ENCODE measurements around the gene MAT1A. TPM values are rescaled to one million over a fixed set of nuclear protein-coding genes. Genes with fewer than 3 reads are reported as not detected.

Gene MAT1A
- total and polyA plus RNA-seq, 2 of the 13 experiments (the other 11 are each of a cell fraction or from before 2014, with no cell fraction given), result 57.1 to 76.9 TPM

DNA sequence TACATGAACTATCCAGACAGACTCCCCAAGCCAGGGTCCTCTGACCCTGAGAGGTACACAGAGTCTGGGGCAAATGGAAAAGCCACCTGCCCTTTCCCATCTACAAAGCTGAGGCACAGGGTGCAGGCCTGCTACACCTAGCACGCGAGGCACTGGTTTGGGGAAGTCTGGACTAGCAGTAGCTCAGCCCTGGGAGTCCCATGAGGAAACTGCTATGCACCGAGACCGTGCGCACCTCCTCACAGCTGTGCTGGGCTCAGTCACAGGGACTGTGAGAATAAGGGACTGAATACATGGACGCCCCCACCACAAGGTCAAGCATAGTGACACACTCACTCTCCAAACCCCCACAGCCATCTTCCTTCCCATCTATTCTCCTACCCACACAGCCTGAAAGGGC, 8.2 kb downstream of the MAT1A start (continued):
- TF ChIP-seq ZBTB44 (CRISPR knock-in tag; IDR thresholded peaks at IDR 0.05), result no peak
- TF ChIP-seq RBFOX2 (IDR thresholded peaks at IDR 0.05; ENCODE audit: low read depth, low read length), result peak; percentile 37; the same call in 1 of the 2 replicates
- TF ChIP-seq AFF4 (CRISPR knock-in tag; IDR thresholded peaks at IDR 0.05), result no peak
- TF ChIP-seq, protein P1, sequence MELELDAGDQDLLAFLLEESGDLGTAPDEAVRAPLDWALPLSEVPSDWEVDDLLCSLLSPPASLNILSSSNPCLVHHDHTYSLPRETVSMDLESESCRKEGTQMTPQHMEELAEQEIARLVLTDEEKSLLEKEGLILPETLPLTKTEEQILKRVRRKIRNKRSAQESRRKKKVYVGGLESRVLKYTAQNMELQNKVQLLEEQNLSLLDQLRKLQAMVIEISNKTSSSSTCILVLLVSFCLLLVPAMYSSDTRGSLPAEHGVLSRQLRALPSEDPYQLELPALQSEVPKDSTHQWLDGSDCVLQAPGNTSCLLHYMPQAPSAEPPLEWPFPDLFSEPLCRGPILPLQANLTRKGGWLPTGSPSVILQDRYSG (CRISPR knock-in tag; IDR thresholded peaks at IDR 0.05), result no peak

- TF ChIP-seq SMAD3 (CRISPR knock-in tag; IDR thresholded peaks at IDR 0.05), result no peak
- 0 out of 4 replicates have a peak, but pooled peaks of 1 of the 2 experiments have one; percentile 5 for TF ChIP-seq POLR2A (IDR thresholded peaks at IDR 0.05; ENCODE audit: insufficient read depth in 1 of 2, low read depth in 2 of 2, low read length in 2 of 2)
- in situ Hi-C loops (cut with HindIII; ENCODE audit: extremely low pct_ligation_motif_present, low pct_unique_long_range_greater_than_20kb) (no loop called here), intact Hi-C loops (cut with micrococcal nuclease; ENCODE audit: unreplicated experiment) (no loop called here)
- H4K20me1 ChIP-seq (ENCODE audit: insufficient read depth, low read length), result no peaks in the 10 kb centered on the region
- no peak for DNase-seq (ENCODE audit: low spot score)
- 97% methylated on average over 16 of the region's 23 CpGs for WGBS (ENCODE audit: low lambda C conversion rate)
- no peak for FAIRE-seq
- peaks cover 51% of the 10 kb centered on the region for H3K4me1 ChIP-seq (ENCODE audit: insufficient read depth, low read length)
- ChIA-PET CTCF (ENCODE audit: low intra/inter-chr PET ratio, low total read pairs) (no interaction called here), POLR2A (interaction anchor here (0.8 to 2.7 kb wide), 6 partner anchors 9 to 128 kb away, joined by 3 to 16 read pairs (median 7); partner anchors contain the start of genes MAT1A and PRXL2A)
- H2AFZ ChIP-seq (ENCODE audit: low read length), result no peak overlapping the region
- H3K27ac ChIP-seq (ENCODE audit: extremely low read length, insufficient read depth, low read length), result peak overlapping the region; percentile 83
- no peak overlapping the region for H3K4me2 ChIP-seq (ENCODE audit: low read depth, low read length)
- H3K9ac ChIP-seq (ENCODE audit: insufficient read depth, low read depth, low read length), result no peak overlapping the region
- ATAC-seq, result no peak
- H3K79me2 ChIP-seq (ENCODE audit: insufficient read depth, low read length), result peaks cover 33% of the 10 kb centered on the region
- no peak overlapping the region for H3K4me3 ChIP-seq (replicated peaks in 1 of 3; ENCODE audit: insufficient read depth in 1 of 3, low read depth in 2 of 3, low read length in 3 of 3)
- H3K9me3 ChIP-seq (ENCODE audit: low read length), result no peaks in the 10 kb centered on the region
- H3K36me3 ChIP-seq (replicated peaks in 1 of 2; ENCODE audit: control insufficient read depth in 1 of 2, insufficient read depth in 2 of 2, low read length in 2 of 2), result peaks cover 20 to 69% of the 10 kb centered on the region in 2 experiments
- BruUV-seq (replicated peaks), result no TSS peak
- no peaks in the 10 kb centered on the region for H3K27me3 ChIP-seq (ENCODE audit: control insufficient read depth in 1 of 2, insufficient read depth in 2 of 2, low read length in 2 of 2)
Observed at GRCh38 chr10:80280071-80280800, 9.2 kb downstream of the MAT1A start.

Data from HepG2 (cell line).